Epithelial cell of umbilical artery (primary cell): ENCODE data around the gene VAC14. TPM values are rescaled to one million over a fixed set of nuclear protein-coding genes. Genes with fewer than 3 reads are reported as not detected.

Experiments used
- total RNA-seq: library from RNA; depleted of rRNA; stranded (reverse); fragments of >200 nt; gene quantifications from 2 replicates; pipeline ENCODE4 v1.2.3, GENCODE V29; 2014

The VAC14 gene
- total RNA-seq, result 14.9 and 20.7 TPM in 2 replicates

DNA sequence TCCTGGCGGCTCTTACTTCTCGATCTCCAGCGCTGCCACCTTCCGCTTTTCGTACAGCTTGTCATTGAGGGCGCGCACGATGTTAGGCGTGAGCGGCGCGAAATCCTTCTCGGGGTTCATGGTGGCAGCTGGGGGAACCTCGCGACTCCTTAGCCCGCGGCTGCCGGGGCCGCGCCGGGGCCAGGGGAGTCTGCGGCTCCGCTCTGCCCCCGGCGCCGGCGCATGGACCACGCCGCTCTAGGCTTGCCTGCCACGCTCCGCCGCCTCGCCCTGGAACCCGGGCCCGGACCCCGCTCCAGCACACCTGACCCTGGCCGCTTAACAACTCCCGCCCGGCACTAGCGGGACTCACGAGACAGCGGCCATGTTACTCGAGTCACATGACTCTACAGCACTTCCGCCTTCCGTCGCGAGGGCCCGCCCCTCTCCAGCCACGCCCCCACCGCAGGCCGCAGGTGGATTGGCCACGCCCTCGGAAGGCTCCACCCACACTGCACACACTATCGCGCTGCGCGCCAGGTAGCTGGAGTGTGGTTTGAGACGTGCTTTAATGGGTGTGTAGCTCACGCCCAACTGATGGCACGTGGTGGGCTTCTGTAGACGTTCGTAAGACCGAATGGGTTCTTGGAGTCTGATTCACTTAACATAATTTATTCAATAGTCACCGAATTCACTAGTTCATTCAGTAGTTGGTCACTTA, at the start of gene VAC14:
Gene VAC14, minus strand, starts transcription at position 378 of the 700 bp plus-strand sequence. Its CDS starts 258 bp downstream, at position 120.

DNA sequence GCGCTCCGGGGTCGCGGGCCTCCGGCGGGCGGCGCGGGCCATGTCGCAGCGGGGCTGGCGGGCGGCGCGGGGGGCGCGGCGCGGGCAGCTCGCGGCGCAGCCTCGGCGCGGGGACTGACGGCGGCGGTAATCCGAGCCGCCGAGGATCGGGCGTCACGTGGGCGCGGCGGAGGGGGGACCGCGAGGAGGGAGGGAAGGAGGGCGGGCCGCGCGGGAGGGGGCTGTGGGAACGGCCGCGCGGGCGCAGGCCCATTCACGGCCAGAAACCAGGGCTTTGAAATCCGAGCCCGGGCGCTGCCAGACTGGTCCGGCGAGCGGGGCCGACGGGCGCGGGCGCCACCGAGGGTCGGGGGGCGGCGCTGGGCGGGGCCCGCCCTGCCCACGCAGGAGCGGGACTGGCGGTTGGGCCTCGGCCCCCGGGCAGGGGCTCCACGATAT, 115.0 kb downstream of the VAC14 start, which contains the start of gene MTSS2:
Gene MTSS2, minus strand, starts transcription at position 116 of the 438 bp plus-strand sequence. CDS start 262 bp downstream, outside the sequence.

DNA sequence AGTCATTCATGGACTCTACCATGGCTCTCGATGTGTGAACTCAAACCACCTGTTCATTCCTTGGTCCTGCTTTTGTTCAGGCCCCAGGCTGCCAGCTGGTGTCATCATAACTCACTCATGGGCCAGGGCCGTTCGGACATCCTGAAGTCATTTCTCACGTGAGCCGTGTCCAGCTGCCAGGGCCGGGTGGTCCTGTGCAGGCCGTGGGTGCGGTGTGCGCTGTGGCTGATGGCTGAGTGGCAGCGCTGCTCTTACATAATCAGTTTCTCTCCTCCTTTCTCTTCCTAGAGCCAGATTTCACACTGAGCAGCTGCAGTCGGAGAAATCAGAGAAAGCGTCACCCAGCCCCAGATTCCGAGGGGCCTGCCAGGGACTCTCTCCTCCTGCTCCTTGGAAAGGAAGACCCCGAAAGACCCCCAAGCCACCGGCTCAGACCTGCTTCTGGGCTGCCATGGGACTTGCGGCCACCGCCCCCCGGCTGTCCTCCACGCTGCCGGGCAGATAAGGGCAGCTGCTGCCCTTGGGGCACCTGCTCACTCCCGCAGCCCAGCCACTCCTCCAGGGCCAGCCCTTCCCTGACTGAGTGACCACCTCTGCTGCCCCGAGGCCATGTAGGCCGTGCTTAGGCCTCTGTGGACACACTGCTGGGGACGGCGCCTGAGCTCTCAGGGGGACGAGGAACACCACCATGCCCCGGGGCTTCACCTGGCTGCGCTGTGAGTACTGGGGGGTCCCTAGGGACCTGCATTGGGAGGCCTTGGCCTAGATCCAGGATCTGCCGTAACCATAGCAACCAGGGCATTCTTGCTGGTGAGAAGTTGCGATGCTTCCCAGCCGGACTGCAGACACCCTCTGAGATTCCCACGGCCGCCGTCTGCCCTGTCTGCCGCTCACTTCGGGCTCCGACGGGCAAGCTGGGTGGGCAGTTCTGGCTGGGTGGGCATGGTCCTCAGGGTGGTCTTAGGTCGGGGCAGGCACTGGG, 154.4 kb downstream of the VAC14 start, which contains the start of gene IL34:
Gene IL34, plus strand, starts transcription at position 300 of the 982 bp plus-strand sequence. Its CDS starts 389 bp downstream, at position 689.

Other genes starting within 250 kb of the VAC14 start
- gene IL34, start 154.6 kb downstream of the VAC14 start, total RNA-seq, result 0.32 and 1.4 TPM in 2 replicates
- gene MTSS2, start 115.1 kb downstream of the VAC14 start, total RNA-seq, result 2.9 and 5.5 TPM in 2 replicates